IMR-90 (cell line): Measurements from ENCODE around the gene ITPRIP.

Source experiments
- BHLHE40 ChIP-seq: fragments of 150-350 bp; IDR thresholded peaks from 2 replicates; pipeline ENCODE4 v1.6.1; 2016; ENCODE audit warnings: mild to moderate bottlenecking, low read depth, low read length
- MAFK ChIP-seq: IDR thresholded peaks from 2 replicates; pipeline ENCODE4 v1.6.1; 2012; ENCODE audit warnings: low read depth, low read length, improper control_type of control experiment
- POLR2A ChIP-seq: IDR thresholded peaks from 2 replicates; pipeline ENCODE4 v1.6.1; 2012; ENCODE audit warnings: mild to moderate bottlenecking, low read depth, low read length
- RFX5 ChIP-seq: IDR thresholded peaks from 2 replicates; pipeline ENCODE4 v1.8.0; 2012; ENCODE audit warnings: low read depth, mild to moderate bottlenecking, low read length, moderate library complexity
- TF ChIP-seq, protein P1 (sequence below): conservative IDR thresholded peaks from 2 replicates; pipeline ENCODE4 v1.5.1; 2012; ENCODE audit warnings: mild to moderate bottlenecking, low read depth, low read length, improper control_type of control experiment

DNA sequence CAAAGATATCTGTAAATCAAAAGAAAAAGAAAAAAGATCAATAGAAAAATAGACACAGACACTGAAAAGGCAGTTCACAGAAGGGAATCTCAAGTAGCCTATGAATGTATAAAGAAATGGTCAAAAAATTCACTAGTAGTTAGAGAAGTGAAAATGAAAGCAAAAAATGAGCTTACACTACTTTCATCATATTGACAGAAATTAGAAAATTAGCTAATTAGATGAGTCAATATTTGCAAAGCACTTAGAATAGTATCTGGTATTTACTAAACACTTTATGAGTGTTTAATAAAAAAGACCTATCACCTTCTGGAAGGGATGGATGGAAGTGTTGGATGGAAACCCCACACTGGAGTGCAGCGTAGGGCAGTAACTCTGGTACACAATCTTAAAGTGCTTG, 13.7 kb upstream of the ITPRIP start:
- no peak for TF ChIP-seq POLR2A
- TF ChIP-seq, protein P1, sequence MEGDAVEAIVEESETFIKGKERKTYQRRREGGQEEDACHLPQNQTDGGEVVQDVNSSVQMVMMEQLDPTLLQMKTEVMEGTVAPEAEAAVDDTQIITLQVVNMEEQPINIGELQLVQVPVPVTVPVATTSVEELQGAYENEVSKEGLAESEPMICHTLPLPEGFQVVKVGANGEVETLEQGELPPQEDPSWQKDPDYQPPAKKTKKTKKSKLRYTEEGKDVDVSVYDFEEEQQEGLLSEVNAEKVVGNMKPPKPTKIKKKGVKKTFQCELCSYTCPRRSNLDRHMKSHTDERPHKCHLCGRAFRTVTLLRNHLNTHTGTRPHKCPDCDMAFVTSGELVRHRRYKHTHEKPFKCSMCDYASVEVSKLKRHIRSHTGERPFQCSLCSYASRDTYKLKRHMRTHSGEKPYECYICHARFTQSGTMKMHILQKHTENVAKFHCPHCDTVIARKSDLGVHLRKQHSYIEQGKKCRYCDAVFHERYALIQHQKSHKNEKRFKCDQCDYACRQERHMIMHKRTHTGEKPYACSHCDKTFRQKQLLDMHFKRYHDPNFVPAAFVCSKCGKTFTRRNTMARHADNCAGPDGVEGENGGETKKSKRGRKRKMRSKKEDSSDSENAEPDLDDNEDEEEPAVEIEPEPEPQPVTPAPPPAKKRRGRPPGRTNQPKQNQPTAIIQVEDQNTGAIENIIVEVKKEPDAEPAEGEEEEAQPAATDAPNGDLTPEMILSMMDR, result no peak
- no peak for TF ChIP-seq BHLHE40
- TF ChIP-seq RFX5, result no peak
- TF ChIP-seq MAFK, result no peak
